T-cell (primary cell): ENCODE measurements around the gene BOLA3. TPM values are rescaled to one million over a fixed set of nuclear protein-coding genes. Genes with fewer than 3 reads are reported as not detected.

Experiments
- ATAC-seq, 4 experiments: fragments of 200-7000 bp in 3 of 4; fragments of 150-1000 bp in 1 of 4; cut with Tn5 transposase; replicated peaks in 1 of 4; 1 replicate in 3 of 4; 2 replicates in 1 of 4; pipeline ENCODE4 v1.10.0; 2021; ENCODE audit warnings: moderate library complexity in 3 of 4, mild to moderate bottlenecking in 2 of 4, moderate number of reproducible peaks in 1 of 4
- CTCF ChIA-PET, 2 donors: fragments of 300-600 bp; sonication (Branson Sonifier 250); formaldehyde crosslinking; loops; one replicate each; lab custom pipeline; 2022; ENCODE audit warnings: antibody characterized with exemption in 2 of 2; lab: Charles Lee
- POLR2A ChIA-PET, 2 donors: fragments of 300-600 bp; sonication (Branson Sonifier 250); formaldehyde crosslinking; loops; one replicate each; lab custom pipeline; 2022; ENCODE audit warnings: antibody characterized with exemption in 2 of 2; lab: Charles Lee
- DNase-seq, 35 experiments: peaks; one replicate each; pipeline versions ENCODE4 v3.0.0 to v3.0.0-alpha.2; 2013 to 2023
- H3K27ac ChIP-seq: one replicate; pipeline ENCODE4 v1.5.1; 2013; ENCODE audit warnings: low read length
- H3K27me3 ChIP-seq, 2 experiments: replicated peaks in 1 of 2; 1 replicate in 1 of 2; 2 replicates in 1 of 2; pipeline versions ENCODE4 v1.6.1 to v1.7.0; 2013; ENCODE audit warnings: low read length in 1 of 2, mixed read lengths in 1 of 2; ENCODE audit not compliant: control insufficient read depth in 2 of 2, insufficient read depth in 2 of 2; ENCODE audit errors: extremely low read depth in 1 of 2
- H3K36me3 ChIP-seq, 2 donors: 1 replicate in 1 of 2; 2 replicates in 1 of 2; pipeline versions ENCODE4 v1.6.1 to v1.7.0; 2013; ENCODE audit warnings: low read length in 1 of 2; ENCODE audit not compliant: control insufficient read depth in 2 of 2, insufficient read depth in 1 of 2; ENCODE audit errors: extremely low read depth in 1 of 2
- H3K4me1 ChIP-seq, 2 experiments: 1 replicate in 1 of 2; 2 replicates in 1 of 2; pipeline versions ENCODE4 v1.6.1 to v1.7.0; 2013; ENCODE audit warnings: low read length in 2 of 2, mixed read lengths in 1 of 2; ENCODE audit not compliant: insufficient read depth in 2 of 2, control insufficient read depth in 1 of 2; ENCODE audit errors: extremely low read depth in 1 of 2
- H3K4me3 ChIP-seq, 2 donors: 1 replicate in 1 of 2; 2 replicates in 1 of 2; pipeline versions ENCODE4 v1.5.1 to v1.7.0; 2013; ENCODE audit warnings: mild to moderate bottlenecking in 2 of 2, low read length in 1 of 2, moderate library complexity in 1 of 2; ENCODE audit not compliant: control insufficient read depth in 1 of 2; ENCODE audit errors: extremely low read depth in 1 of 2
- H3K9me3 ChIP-seq: 2 replicates; pipeline ENCODE4 v1.7.0; 2013
- H3K27ac Mint-ChIP-seq, 2 donors: one replicate each; pipeline ENCODE4 v1.8.0; 2020 to 2021; ENCODE audit warnings: mild to moderate bottlenecking in 2 of 2, mixed read lengths in 2 of 2
- H3K27me3 Mint-ChIP-seq, 2 donors: one replicate each; pipeline ENCODE4 v1.8.0; 2021 to 2022; ENCODE audit warnings: mixed read lengths in 2 of 2
- H3K36me3 Mint-ChIP-seq: one replicate; pipeline ENCODE4 v1.8.0; 2021; ENCODE audit warnings: mixed read lengths
- H3K4me1 Mint-ChIP-seq, 3 donors: one replicate each; pipeline ENCODE4 v1.8.0; 2020 to 2022; ENCODE audit warnings: mixed read lengths in 3 of 3, mild to moderate bottlenecking in 1 of 3
- H3K4me3 Mint-ChIP-seq, 3 donors: one replicate each; pipeline ENCODE4 v1.8.0; 2020 to 2022; ENCODE audit warnings: mild to moderate bottlenecking in 3 of 3, mixed read lengths in 3 of 3, moderate library complexity in 3 of 3
- H3K9me3 Mint-ChIP-seq, 3 donors: one replicate each; pipeline ENCODE4 v1.8.0; 2020 to 2022; ENCODE audit warnings: mixed read lengths in 3 of 3
- WGBS: methylation state at CpG from one replicate; pipeline ENCODE4 v1.1.5; 2013; ENCODE audit warnings: missing lambda C conversion rate; ENCODE audit not compliant: insufficient coverage; 5-methylcytosine and 5-hydroxymethylcytosine counted together
- total RNA-seq, 35 experiments: library from RNA in 6 of 35; stranded (reverse) in 6 of 35; fragments of 120-200 nt in 1 of 35; gene quantifications; one replicate each; pipeline versions ENCODE4 v1.2.1 to v1.2.4 and lab custom pipeline; 2013 to 2026

Gene BOLA3
- total RNA-seq, 5 donors from 2014 or later (not counting 1 experiment from before 2014, with no cell fraction given) = 13.7 to 16.0 (median 15.5) TPM

GRCh38 chr2:74097574-74097973 lies 50.1 kb downstream of the BOLA3 start:
- 99% methylated on average over 5 of the region's 6 CpGs for WGBS
- ChIA-PET POLR2A (interaction anchor here in 1 of 2 donors (0.6 kb wide), 1 partner anchor 271 kb away, joined by 3 read pairs; no protein-coding TSS in a partner anchor), CTCF (interaction anchor here (0.6 to 1.1 kb wide), 2 partner anchors 46 to 273 kb away, joined by 3 to 5 read pairs; no protein-coding TSS in a partner anchor)
- no peak overlapping the region for H3K27ac ChIP-seq
- Mint-ChIP-seq H3K4me1 (no peaks in the 10 kb centered on the region), H3K4me3 (no peak overlapping the region), H3K27me3 (no peaks in the 10 kb centered on the region), H3K27ac (no peak overlapping the region), H3K9me3 (no peaks in the 10 kb centered on the region), H3K36me3 (peaks cover 43% of the 10 kb centered on the region)
- no peaks in the 10 kb centered on the region for H3K4me1 ChIP-seq
- H3K4me3 ChIP-seq = no peak overlapping the region
- DNase-seq = no peak
- ATAC-seq = no peak
- H3K9me3 ChIP-seq = no peaks in the 10 kb centered on the region
- no peaks in the 10 kb centered on the region for H3K27me3 ChIP-seq
- H3K36me3 ChIP-seq = peaks cover 35 to 71% of the 10 kb centered on the region in 2 donors

GRCh38 chr2:74096052-74096451 lies 51.7 kb downstream of the BOLA3 start:
- Histone ChIP-seq H3K27ac (no peak overlapping the region), H3K36me3 (peaks cover 39 to 74% of the 10 kb centered on the region in 2 donors), H3K4me1 (no peaks in the 10 kb centered on the region), H3K27me3 (no peaks in the 10 kb centered on the region), H3K4me3 (no peak overlapping the region), H3K9me3 (no peaks in the 10 kb centered on the region)
- H3K27ac Mint-ChIP-seq = no peak overlapping the region
- ATAC-seq (no peak), DNase-seq (no peak)
- H3K36me3 Mint-ChIP-seq = peaks cover 45% of the 10 kb centered on the region
- H3K4me3 Mint-ChIP-seq = no peak overlapping the region
- H3K9me3 Mint-ChIP-seq = no peaks in the 10 kb centered on the region
- no peaks in the 10 kb centered on the region for H3K27me3 Mint-ChIP-seq
- H3K4me1 Mint-ChIP-seq = no peaks in the 10 kb centered on the region
- no CpG with 5 or more reads among the region's 2 CpGs for WGBS
- ChIA-PET POLR2A (interaction anchor here in 1 of 2 donors (0.6 kb wide), 1 partner anchor 125 kb away, joined by 4 read pairs; no protein-coding TSS in a partner anchor), CTCF (interaction anchor here in 1 of 2 donors (0.6 kb wide), 1 partner anchor 311 kb away, joined by 3 read pairs; no protein-coding TSS in a partner anchor)

GRCh38 chr2:74095632-74096031 lies 52.1 kb downstream of the BOLA3 start:
- Histone ChIP-seq H3K27ac (no peak overlapping the region), H3K4me1 (no peaks in the 10 kb centered on the region), H3K36me3 (peaks cover 40 to 74% of the 10 kb centered on the region in 2 donors), H3K9me3 (no peaks in the 10 kb centered on the region), H3K4me3 (no peak overlapping the region), H3K27me3 (no peaks in the 10 kb centered on the region)
- ChIA-PET CTCF (no interaction called here), POLR2A (no interaction called here)
- Mint-ChIP-seq H3K4me1 (no peaks in the 10 kb centered on the region), H3K27ac (peak overlapping the region in 1 of 2 donors; percentile 16), H3K36me3 (peaks cover 46% of the 10 kb centered on the region), H3K9me3 (no peaks in the 10 kb centered on the region), H3K4me3 (no peak overlapping the region), H3K27me3 (no peaks in the 10 kb centered on the region)
- no CpG with 5 or more reads among the region's 3 CpGs for WGBS
- ATAC-seq (no peak), DNase-seq (no peak)

- Mint-ChIP-seq H3K4me3 (no peak overlapping the region), H3K9me3 (no peaks in the 10 kb centered on the region), H3K4me1 (no peaks in the 10 kb centered on the region), H3K27me3 (no peaks in the 10 kb centered on the region), H3K27ac (peak overlapping the region; percentile 12 to 58), H3K36me3 (peaks cover 44% of the 10 kb centered on the region)
- 100% methylated on average over 7 of the region's 7 CpGs for WGBS
- no peak for ATAC-seq
- no peak overlapping the region for H3K4me3 ChIP-seq
- no peak overlapping the region for H3K27ac ChIP-seq
- H3K27me3 ChIP-seq = no peaks in the 10 kb centered on the region
- DNase-seq = no peak
- POLR2A ChIA-PET = no interaction called here
- peaks cover 30 to 75% of the 10 kb centered on the region in 2 donors for H3K36me3 ChIP-seq
- no peaks in the 10 kb centered on the region for H3K4me1 ChIP-seq
- H3K9me3 ChIP-seq = no peaks in the 10 kb centered on the region
- CTCF ChIA-PET = no interaction called here
Measured at GRCh38 chr2:74094291-74094690, 53.4 kb downstream of the BOLA3 start.

- no peaks in the 10 kb centered on the region for H3K4me1 ChIP-seq
- no peak overlapping the region for H3K4me3 ChIP-seq
- no peaks in the 10 kb centered on the region for H3K9me3 Mint-ChIP-seq
- H3K4me3 Mint-ChIP-seq = no peak overlapping the region
- H3K36me3 Mint-ChIP-seq = peaks cover 43% of the 10 kb centered on the region
- ChIA-PET CTCF (no interaction called here), POLR2A (no interaction called here)
- H3K9me3 ChIP-seq = no peaks in the 10 kb centered on the region
- no peaks in the 10 kb centered on the region for H3K27me3 Mint-ChIP-seq
- H3K4me1 Mint-ChIP-seq = no peaks in the 10 kb centered on the region
- peak overlapping the region; percentile 12 to 58 for H3K27ac Mint-ChIP-seq
- peaks cover 27 to 75% of the 10 kb centered on the region in 2 donors for H3K36me3 ChIP-seq
- 100% methylated on average over 6 of the region's 6 CpGs for WGBS
- H3K27ac ChIP-seq = no peak overlapping the region
- H3K27me3 ChIP-seq = no peaks in the 10 kb centered on the region
- ATAC-seq (no peak), DNase-seq (no peak)
Measured at GRCh38 chr2:74093840-74094239, 53.9 kb downstream of the BOLA3 start.

GRCh38 chr2:74093426-74093825 lies 54.3 kb downstream of the BOLA3 start:
- Mint-ChIP-seq H3K9me3 (no peaks in the 10 kb centered on the region), H3K4me3 (no peak overlapping the region), H3K27ac (no peak overlapping the region), H3K36me3 (peaks cover 40% of the 10 kb centered on the region), H3K27me3 (no peaks in the 10 kb centered on the region), H3K4me1 (no peaks in the 10 kb centered on the region)
- DNase-seq = no peak
- ATAC-seq = no peak
- H3K36me3 ChIP-seq = peaks cover 26 to 73% of the 10 kb centered on the region in 2 donors
- WGBS = 96% methylated on average over 9 of the region's 13 CpGs
- no peaks in the 10 kb centered on the region for H3K9me3 ChIP-seq
- H3K27ac ChIP-seq = no peak overlapping the region
- H3K4me1 ChIP-seq = no peaks in the 10 kb centered on the region
- CTCF ChIA-PET = no interaction called here
- POLR2A ChIA-PET = no interaction called here
- H3K4me3 ChIP-seq = no peak overlapping the region
- no peaks in the 10 kb centered on the region for H3K27me3 ChIP-seq
